ENCODE data around the gene SPDYA.

DNA sequence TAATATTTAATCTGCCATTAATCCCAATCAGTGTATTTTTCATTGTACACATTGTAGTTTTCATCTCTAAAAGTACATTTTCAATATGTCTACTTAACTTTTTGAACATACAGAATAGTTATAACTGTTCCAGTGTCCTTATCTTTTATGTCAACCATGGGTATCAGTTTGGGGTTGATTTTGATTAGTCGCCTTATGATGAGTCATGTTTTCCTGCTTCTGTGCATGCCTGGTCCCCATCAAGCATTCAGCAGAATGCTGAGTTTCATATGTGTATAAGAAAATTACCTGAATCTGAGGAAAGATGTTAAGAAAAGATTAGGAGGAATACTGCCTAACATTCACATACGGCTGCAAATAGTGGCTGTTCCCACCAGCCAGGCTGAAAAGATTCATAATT is 17.7 kb downstream of the SPDYA start:
- TF ChIP-seq CTCF (IDR thresholded peaks at IDR 0.05) (no peak), POLR2AphosphoS5 (IDR thresholded peaks at IDR 0.05) (no peak)
